Activated naive CD8-positive, alpha-beta T cell treated with anti-CD3 and anti-CD28 coated beads, Interleukin-2, amount 50 U/mL, for 16 hours (primary cell): ENCODE measurements around the gene TIMP4.

Experiments used
- DNase-seq: peaks from one replicate; pipeline ENCODE4 v3.0.0-alpha.2; 2020; ENCODE audit warnings: low read depth, low spot score

Gene TIMP4

DNA sequence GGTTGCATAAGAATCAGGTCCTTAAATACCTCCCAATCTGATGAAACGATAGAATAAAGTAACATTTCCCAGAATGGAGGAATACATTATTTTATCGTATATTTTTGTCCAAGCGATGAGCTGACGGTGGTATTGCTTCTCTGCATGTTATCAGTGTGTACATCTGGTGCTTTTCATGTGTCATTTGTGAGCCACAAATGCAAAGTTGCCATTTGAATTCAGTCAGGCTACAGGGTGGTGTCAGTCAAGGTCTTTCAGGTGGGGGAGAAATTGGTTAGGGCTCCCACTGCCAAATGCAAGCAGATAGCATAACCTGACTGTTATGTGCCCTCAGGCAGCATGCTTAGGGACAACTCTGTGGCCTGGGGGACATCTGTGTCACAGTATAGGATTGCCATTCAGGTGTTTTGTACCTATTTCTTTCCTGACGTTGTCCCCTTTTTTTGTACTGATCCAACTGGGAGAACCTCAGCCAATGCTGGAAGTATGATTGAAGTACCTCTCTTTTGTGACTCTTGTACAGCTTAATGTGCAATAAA, 26.5 kb upstream of the TIMP4 start:
- no peak for DNase-seq

DNA sequence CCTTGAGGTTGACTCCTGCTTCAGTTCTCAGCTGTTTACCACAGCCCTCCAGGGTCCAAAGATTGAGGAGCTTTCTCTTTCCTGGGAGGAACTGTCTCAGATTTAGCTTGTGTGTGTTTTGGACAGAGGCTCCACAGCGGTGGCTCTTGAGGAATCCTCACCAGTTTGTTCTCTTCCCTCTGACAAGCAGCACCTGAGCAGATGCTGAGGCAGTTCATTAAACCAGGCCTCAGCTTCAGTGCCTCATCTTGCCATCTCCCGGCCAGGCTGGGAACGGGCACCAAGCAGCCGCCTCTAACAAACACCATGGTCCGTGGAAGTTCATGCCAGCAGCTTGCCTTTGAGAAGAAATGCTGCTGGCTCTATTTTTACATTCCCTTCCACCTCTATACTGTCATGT, 25.8 kb upstream of the TIMP4 start:
- DNase-seq: no peak

DNA sequence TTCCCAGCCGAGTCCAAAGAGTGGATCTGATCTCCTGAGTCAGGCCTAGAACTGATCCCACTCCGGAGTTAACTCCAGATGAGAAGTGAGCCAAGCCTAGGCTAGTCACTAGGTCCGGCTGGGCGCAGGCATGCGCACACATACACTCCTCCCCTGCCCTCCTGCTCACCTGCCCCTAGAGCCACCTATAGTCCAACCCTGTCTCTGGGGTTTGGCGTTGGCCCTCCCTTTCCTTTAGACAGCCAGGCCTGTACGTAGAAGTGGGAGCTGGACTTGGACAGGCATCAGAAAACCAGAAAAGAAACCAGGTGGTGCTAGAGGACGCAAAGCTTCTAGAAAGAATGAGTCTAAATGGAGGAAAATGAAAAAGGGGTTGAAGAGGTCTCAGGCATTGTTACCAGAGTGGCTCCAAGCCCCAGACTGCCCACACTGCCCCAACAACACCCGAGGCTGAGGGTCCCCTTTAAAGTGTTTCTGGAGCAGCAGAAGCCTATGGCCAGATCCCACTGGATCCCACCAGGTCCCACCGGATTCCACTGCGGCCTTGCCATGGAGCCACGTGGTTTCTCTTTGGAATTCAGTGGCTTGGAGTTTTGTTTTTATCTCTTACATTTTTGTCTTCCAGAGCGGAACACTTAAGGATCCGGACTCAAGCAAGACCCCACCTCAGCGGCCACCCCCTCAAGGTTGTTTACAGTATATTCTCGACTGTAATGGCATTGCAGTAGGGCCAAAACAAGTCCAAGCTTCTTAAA, 24.2 kb upstream of the TIMP4 start:
- DNase-seq: no peak

DNA sequence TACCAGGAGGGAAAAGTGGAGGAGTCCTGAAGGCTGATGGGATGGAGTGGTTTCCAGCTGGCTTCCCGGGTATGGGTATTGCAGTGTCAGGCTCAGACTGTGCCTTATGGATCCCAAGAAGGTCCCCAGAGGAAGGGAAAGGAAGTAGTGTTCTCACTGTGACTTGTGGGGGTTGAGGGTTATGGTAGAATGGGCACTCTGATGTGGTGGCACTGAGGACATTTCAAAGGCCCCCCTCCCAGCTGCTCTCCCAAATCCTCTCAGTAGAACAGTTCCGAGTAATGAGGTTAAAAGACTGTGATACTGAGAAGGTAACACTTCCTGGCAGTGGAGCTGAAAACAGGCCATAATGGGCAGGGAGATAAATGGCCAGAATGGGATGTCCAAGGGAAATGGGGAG, 23.1 kb upstream of the TIMP4 start:
- DNase-seq: no peak

DNA sequence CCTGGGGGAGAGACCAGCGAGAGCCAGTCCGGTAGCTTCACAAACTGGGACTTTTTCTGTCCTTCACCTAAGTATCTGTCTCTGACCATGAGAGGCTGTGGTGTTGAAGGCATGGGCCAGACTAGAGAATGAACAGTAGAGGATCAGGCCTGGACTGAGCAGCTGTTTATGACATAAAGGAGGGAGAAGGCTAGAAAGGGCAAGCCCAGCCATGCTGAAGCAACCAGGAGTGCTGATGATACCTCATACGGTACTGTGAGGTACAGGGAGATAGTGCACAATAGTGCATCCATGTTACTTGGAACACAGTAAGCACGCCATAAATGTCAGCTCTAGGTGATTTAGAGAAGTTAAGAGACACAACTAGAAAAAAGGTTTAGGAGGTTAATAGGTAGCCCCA, 22.6 kb upstream of the TIMP4 start:
- DNase-seq: no peak

DNA sequence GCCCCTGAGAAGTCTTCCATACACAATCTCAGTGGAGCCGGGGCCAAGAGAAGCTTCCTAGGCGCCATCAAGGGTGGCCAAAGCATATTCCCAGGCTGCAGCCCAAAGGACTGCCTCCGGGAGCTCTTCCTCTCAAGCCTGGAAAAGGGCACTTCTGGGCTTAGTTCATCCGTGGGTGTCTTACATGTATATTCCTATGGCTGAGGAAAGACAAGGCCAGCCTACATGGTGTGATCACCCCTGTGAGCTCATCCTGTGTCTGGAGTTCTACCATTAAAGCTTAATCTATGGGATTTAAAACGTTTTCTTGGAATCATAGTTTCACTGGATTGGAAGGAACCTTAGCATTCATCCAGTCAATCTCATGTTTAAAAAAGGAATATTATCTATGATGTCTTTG, 21.9 kb upstream of the TIMP4 start:
- no peak for DNase-seq

DNA sequence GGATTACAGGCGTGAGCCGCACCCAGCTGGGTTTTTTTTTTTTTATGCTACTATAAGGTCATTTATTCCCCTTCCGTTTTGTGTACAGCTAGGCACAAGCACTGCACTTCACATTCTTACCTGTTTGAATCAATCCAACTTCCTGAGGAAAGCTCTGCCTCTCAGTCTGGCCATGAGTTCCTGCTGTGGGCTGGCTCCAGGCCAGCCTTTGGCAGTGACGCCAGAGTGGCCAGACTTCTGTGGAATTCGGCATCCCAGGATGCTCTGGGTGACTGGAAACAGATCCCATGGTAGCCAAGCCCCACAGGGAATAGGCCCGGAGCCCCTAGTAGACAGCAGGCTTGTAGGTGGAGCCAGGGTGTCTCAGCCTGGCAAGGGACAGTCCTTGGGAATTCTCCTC, 21.5 kb upstream of the TIMP4 start:
- DNase-seq: no peak

DNA sequence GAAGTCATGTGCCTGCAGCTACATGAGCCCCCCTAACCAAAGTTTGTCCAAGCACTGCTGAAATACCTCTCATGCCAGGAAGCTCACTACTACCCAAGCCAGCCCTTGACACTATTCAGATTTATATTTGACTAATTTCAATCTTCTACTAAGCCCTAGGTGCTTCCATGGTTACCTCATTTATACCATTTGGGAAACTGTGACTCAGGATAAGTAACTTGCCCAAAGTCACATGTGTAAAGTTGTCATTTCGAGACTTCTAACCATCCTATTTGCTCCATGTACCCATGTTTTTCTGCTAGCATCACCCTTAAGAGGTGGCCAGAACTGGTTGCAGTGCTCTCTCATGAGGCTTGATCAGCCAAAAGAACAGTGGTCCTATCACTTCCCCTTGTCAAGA, 20.7 kb upstream of the TIMP4 start:
- no peak for DNase-seq

DNA sequence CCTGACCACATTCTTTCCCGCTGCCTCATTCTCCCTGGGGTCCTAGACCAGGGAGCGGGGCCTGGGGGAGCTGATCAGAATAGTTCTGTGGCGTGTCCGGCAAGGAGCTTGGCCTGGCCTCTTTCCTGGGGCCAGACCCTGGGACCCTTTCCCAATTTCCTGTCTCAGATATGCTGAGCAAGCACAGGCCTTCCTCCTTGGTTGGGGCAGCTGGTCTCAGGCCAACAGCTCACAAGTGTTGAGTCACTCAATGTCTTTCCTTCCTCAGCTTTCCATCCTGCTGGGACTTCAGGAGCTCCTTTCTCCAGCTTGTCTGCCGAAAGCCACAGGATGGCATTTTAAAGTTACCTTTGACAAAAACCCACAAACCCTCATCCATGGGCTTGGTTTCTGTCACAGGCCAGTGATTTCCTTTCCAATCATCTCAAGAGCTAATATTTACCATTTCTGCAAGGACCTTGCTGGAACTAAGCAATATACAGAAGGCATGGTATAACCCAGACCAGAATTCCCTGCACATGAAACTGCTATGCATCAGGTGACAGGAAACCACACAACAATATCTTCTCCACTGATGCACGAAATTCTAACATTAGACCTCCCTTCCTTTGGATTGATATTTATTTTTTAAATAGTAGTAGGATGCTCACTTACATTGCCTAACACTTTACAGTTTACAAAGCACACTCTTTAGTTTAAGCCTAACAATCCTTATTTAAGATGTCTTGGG, 19.5 kb upstream of the TIMP4 start:
- DNase-seq: no peak

DNA sequence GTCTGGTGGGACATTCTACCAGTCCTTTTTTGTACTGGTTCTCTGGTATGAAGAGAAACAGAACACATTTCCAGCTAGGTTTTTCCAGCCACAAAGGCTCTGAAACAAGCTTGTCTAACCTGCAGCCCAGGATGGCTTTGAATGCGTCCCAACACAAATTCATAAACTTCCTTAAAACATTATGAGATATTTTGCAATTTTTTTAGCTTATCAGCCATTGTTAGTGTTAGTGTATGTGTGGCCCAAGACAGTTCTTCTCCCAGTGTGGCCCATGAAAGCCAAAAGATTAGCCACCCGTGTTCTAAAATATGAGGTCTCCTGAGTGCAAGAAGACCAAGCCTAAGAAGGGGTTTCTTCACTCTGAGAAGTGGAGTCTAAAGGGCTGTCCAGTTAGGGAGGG, 18.4 kb upstream of the TIMP4 start:
- no peak for DNase-seq

DNA sequence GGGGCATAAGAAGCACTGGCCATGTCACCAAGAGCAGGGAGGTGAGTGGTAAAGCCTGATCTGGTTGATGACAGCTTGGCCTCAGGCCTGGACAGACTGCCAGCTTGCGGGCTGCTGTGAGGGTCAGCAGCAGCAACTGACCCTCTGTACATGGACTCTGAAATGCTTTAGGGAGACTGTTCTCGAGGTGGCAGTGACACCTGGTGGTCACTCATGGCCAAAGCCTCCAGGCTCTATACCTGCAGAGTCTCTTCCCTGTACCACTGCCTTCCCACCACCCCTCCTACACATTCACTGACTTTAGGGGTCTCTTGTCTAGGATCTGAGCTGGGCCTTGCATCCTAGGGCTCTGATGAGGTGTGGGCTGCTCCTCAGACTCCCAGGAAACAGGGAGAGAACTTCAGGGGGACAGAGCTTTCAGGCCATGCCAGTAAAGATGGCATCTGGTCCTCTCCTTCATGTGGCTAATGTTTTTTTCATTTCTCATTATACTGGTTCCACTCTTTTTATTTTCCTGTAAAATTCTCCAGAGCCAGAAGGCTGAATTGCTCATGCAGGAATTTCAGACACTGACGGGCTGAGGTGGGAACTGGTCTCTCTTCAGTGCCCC, 17.2 kb upstream of the TIMP4 start:
- DNase-seq: no peak

DNA sequence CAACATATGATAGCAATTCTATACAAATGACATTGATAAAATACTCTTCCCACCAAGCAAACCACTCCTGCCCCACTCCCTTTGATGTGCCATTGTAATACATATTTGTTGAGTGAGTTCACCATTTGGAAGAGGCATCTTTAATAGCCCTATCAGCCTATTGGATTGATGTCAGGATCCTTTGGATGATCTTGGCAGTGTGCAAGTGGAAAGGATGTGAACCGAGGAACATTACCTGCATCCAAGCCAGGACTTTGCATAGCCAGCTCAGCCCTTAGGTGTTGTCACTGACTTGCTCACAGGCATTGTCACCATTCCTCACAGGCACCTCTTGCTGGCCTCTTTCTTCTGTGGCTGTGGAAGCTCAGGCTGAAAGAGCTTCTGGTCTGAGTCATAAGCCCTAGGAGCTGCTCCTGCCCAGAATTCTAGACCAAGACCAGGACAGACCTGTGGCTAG, 16.5 kb upstream of the TIMP4 start:
- no peak for DNase-seq

DNA sequence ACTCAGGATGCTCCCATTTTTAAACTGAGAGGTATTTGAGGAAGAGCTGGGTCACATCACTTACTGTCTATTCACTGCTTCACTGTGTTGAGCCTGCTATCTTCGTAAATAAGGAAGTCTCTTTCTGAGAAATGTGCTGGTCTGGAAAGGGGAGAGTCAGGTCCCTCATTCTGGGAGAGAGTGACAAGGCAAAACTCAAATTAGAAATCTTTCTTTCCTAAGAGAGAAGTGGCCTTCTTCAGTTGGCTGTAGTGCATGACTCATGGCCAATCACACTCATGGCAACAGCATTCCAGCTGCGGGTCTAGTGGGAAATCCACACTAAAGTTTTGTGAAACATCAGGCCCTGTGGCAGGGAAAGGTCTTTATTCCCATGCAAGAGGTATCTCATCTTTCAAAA, 11.5 kb upstream of the TIMP4 start:
- no peak for DNase-seq

DNA sequence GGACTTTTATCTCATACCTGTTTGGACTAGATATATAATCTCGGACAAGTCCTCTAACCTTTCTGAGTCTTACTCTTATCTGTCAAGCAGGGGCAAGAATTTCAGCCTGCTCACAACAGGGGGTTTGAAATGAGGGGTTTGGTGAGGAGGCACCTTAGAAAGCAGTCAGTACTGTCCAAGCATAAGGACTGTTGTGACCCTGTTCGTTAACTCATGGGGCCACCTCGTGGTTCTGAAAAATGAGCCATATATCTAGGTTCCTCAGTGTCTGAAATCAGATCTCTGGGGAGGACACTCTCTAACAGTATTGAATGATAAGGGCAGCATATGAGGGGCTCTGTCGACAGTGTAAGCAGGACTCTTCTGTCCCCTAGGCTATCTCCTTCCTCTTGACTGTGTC, 7.2 kb upstream of the TIMP4 start:
- no peak for DNase-seq

DNA sequence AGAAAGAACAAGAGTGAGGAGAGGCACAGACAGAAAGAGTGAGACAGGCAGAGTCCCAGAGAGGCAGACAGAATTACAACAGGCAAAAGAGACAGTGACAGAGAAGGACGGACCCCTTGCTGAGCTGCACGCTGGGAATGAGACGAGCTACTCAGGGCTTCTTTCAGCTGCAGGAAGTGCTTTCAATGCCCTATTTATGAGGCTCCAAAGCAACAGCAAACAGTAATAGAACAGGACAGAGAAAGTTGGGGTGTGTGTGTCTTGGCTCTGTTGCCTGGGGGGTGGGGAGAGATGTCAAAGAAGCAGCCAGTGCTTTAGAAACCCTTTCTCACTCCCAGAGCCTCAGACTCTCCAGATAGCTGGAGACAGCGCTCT, 502 bp upstream of the TIMP4 start:
- no peak for DNase-seq

DNA sequence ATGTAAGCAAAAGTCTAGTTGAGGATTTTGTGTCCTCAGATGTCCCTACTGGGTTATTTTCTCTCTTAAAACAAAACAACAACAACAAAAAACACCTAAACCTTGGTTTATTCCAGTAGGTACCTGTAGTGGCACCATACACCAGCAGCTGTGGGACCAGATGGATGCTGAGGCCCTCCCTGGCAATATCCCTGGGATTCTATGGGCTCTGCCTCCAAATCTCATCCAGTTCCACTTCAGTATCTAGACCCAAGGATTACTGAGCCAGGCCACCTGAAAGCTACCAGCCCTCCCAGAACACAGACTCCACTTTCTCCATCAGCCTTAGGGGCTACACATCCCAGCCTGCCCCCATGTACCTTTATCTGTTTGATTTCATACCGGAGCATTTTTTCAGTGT, 1.7 kb downstream of the TIMP4 start:
- no peak for DNase-seq

DNA sequence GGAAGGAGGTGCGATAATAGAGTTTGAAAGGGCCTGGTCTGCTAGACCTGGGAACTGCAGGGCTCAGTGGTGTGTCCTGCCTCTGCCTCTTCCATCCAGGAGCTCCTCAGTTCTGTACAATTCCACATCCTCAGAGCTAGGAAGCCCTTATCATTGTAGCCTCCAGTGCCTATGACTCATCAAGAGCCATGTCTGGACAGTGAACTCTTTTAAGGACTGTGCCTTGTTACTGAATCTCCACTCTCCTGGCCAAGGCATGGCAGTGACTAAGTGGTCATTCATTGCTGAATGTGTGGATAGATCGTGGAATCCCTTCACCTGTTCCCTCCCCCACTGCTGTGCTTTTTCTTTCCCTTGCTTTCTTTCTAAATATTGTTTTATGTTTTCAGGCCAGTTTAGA, 2.9 kb downstream of the TIMP4 start:
- no peak for DNase-seq

DNA sequence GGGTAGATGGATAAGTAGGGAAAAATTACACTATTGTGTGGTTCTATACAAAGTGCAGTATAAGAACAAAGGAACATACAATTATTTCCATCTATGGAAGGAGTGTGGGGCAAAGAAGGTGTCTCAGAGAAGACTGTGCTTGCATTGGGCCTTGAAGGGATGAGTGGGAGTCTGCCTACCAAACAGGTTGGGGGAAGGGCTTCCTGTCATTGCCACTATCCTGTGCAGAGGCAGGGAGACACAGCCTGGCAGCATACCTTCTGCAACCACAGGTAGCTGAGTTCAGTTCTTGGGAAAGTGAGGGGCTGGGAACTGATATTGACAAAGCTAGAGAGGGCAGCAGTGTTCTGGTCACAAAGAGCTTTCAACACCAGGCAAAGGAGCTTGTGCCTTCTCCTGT, 3.4 kb downstream of the TIMP4 start:
- DNase-seq: no peak

DNA sequence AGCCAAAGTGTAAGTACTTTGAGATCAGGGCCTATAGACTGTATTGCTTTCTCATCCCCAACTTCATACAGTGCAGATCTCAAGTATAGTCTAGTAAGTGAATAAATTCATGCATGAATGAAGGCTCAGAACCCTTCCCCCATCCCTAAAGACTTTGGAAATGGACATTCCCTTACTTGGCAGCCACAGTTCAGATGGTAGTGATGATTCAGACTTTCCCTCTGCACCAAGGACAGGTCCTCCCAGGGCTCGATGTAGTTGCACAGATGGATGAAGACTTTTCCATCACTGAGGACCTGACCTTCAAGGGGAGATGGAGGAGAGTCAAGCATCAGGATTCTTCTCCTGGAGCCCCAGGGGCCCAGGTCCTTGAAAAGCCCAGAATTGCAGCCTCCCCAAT, 4.6 kb downstream of the TIMP4 start:
- no peak for DNase-seq

DNA sequence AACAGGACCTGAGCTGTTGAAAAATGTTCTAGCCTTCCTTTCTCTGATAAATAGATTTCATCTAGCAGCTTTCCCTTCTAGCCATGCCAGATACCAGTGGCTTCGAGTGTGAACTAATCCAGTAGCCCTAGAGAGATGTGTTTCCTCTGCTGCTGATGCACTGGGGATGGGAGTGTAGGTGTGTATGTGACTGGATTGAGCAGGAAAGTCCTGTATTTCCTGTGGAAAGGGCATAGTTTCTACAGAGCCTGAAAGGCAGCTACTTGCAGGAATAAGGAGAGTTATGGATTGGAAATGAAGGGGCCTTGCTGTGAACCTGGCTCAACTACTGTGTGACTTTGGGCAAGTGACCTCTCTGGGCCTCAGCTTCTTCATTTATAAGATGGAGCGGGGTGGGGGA, 8.6 kb downstream of the TIMP4 start:
- DNase-seq: no peak

DNA sequence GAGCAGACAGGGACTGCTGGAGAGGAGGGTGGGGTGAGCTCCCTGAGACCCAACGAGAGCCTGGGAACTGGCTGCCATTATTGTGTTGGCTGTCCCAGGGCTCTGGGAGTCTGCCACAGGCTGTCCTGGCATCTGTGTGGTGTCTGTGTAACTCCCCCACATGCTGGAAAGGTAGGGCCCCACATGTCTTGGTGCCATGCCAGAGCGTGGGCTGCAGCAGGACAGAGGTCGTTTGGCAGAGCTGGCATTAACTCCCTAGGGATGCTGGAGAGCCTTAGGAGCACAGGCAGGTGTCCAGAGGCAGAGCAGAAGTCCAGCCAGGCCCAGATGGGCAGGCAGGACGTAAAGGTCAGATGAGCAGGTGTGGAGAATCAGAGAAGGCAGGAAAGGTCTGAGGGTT, 9.7 kb downstream of the TIMP4 start:
- no peak for DNase-seq

DNA sequence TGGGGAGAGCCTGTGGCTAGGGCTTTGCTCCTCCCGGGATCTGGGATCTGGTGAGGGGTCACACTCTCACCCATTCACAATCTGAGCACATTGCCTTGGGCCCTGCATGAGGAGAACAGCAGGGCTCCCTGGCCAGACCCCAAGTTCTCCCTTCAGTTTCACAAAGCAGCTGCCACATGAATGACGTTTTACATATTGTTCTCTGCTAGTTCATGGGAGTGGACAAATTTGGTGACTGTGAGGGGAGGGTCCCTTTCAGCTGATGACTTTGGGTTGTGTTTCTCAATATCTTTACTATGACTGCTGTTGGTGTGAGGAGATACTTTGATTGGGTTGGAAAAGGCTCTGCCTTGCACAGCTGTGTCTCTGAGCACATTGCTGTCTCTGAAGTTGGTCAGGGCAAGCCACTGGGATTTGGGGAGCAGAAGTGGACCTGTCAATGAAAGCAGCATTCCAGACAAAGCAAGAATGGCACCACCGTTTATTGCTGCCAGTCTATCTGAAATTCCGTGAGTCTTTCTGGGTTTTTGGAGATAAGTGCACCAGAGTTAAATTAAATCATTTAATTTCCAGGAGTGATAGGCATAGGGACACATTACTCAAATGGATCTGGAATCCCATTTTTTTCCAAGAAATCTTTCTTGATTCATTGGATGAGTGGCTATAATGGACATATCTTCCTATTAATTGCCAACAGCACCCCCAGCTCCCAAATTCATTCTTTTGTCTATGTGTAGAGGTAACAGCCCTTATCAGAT, 10.3 kb downstream of the TIMP4 start:
- no peak for DNase-seq
